SU-DHL-6 (cell line): Measurements from ENCODE around the gene DCAF16.

Source experiments
- H2AFZ ChIP-seq: fragments of 200-600 bp; sonication (generic); 2 replicates; pipeline ENCODE4 v1.6.1; 2014; ENCODE audit warnings: low read depth, mild to moderate bottlenecking, moderate library complexity, mixed read lengths, antibody characterized with exemption, low read length; ENCODE audit not compliant: severe bottlenecking
- H3F3A ChIP-seq: fragments of 200-600 bp; shearing (Covaris generic); 2 replicates; pipeline ENCODE4 v1.6.0; 2016; ENCODE audit warnings: antibody characterized with exemption, mild to moderate bottlenecking; ENCODE audit not compliant: insufficient read depth
- H3K27ac ChIP-seq: fragments of 200-600 bp; sonication (generic); 2 replicates; pipeline ENCODE4 v1.5.1; 2016; ENCODE audit warnings: low read depth, mild to moderate bottlenecking, low read length, moderate library complexity, mixed read lengths
- H3K27me3 ChIP-seq: fragments of 200-600 bp; sonication (generic), shearing (Covaris generic); 2 replicates; pipeline ENCODE4 v1.6.0; 2014; ENCODE audit warnings: mild to moderate bottlenecking, low read length
- H3K36me3 ChIP-seq: fragments of 200-600 bp; sonication (generic); 2 replicates; pipeline ENCODE4 v1.6.1; 2014; ENCODE audit warnings: mild to moderate bottlenecking, low read length, mixed read lengths
- H3K4me2 ChIP-seq: fragments of 300-600, 200-600 bp; shearing (Covaris generic), sonication (generic); 2 replicates; pipeline ENCODE4 v1.6.0; 2014; ENCODE audit warnings: low read length, low read depth, mild to moderate bottlenecking; ENCODE audit not compliant: poor library complexity, severe bottlenecking
- H3K4me3 ChIP-seq: fragments of 200-600 bp; sonication (generic); 2 replicates; pipeline ENCODE4 v1.5.1; 2014; ENCODE audit warnings: antibody characterized with exemption, low read length, mild to moderate bottlenecking, mixed read lengths; ENCODE audit not compliant: insufficient read depth, poor library complexity, severe bottlenecking
- H3K79me2 ChIP-seq: fragments of 200-600 bp; sonication (generic); 2 replicates; pipeline ENCODE4 v1.6.1; 2014; ENCODE audit warnings: mild to moderate bottlenecking, low read length, moderate library complexity; ENCODE audit not compliant: insufficient read depth
- H3K9ac ChIP-seq: fragments of 200-600 bp; sonication (generic); 2 replicates; pipeline ENCODE4 v1.7.0; 2014; ENCODE audit warnings: mild to moderate bottlenecking, low read length
- H3K9me2 ChIP-seq: fragments of 200-600 bp; sonication (generic); replicated peaks from 2 replicates; pipeline ENCODE4 v1.6.1; 2014; ENCODE audit warnings: low read length; ENCODE audit not compliant: insufficient read depth
- H3K9me3 ChIP-seq: fragments of 200-600 bp; sonication (generic); 2 replicates; pipeline ENCODE4 v1.6.1; 2014; ENCODE audit warnings: low read length, mixed read lengths; ENCODE audit not compliant: insufficient read depth
- H4K20me1 ChIP-seq: fragments of 200-600 bp; sonication (generic); 2 replicates; pipeline ENCODE4 v1.6.1; 2014; ENCODE audit warnings: low read depth, mild to moderate bottlenecking, antibody characterized with exemption, low read length, moderate library complexity, mixed read lengths
- CTCF ChIP-seq: fragments of 200-600 bp; sonication (generic); IDR thresholded peaks from one replicate; pipeline ENCODE4 v1.5.1; 2017; ENCODE audit warnings: antibody characterized with exemption, mild to moderate bottlenecking, low read length, moderate library complexity; ENCODE audit not compliant: insufficient read depth, poor library complexity, severe bottlenecking
- EZH2phosphoT487 ChIP-seq: fragments of 200-600 bp; sonication (generic), shearing (Covaris generic); conservative IDR thresholded peaks from 2 replicates; pipeline ENCODE4 v1.6.1; 2018; ENCODE audit warnings: mild to moderate bottlenecking, antibody characterized with exemption, low read length, moderate library complexity, mixed read lengths

The DCAF16 gene

GRCh38 chr4:17753646-17754045 is 56.9 kb downstream of the DCAF16 start:
- no peak overlapping the region for H3K9ac ChIP-seq
- no peaks in the 10 kb centered on the region for H4K20me1 ChIP-seq
- no peaks in the 10 kb centered on the region for H3K9me3 ChIP-seq
- TF ChIP-seq EZH2phosphoT487 = no peak
- TF ChIP-seq CTCF = no peak
- H2AFZ ChIP-seq = no peak overlapping the region
- no peak overlapping the region for H3K4me3 ChIP-seq
- no peak overlapping the region for H3K27ac ChIP-seq
- no peaks in the 10 kb centered on the region for H3K79me2 ChIP-seq
- H3K4me2 ChIP-seq = no peak overlapping the region
- H3K9me2 ChIP-seq = no peaks in the 10 kb centered on the region
- no peaks in the 10 kb centered on the region for H3K36me3 ChIP-seq
- H3K27me3 ChIP-seq = no peaks in the 10 kb centered on the region
- no peaks in the 10 kb centered on the region for H3F3A ChIP-seq
